Measurements from ENCODE around the gene MRPS31. TPM values are rescaled to one million over a fixed set of nuclear protein-coding genes. Genes with fewer than 3 reads are reported as not detected.

The MRPS31 gene
- total and polyA plus RNA-seq, 10 of the 15 experiments (the other 5 are each of a cell fraction or from before 2014, with no cell fraction given): 20.3 to 60.9 (median 43.1) TPM

- TF ChIP-seq ATF3 (IDR thresholded peaks at IDR 0.05; ENCODE audit: borderline replicate concordance, extremely low read depth, low read depth, low read length): no peak
- TF ChIP-seq CREB1 (IDR thresholded peaks at IDR 0.05; ENCODE audit: low read depth): no peak
- TF ChIP-seq WRNIP1 (IDR thresholded peaks at IDR 0.05; ENCODE audit: borderline replicate concordance, low read depth, low read length): no peak
- 0 out of 2 replicates have a peak, but pooled peaks have one; percentile 60 for TF ChIP-seq NFXL1 (IDR thresholded peaks at IDR 0.05; ENCODE audit: borderline replicate concordance)
- TF ChIP-seq EGR1 (IDR thresholded peaks at IDR 0.05; ENCODE audit: borderline replicate concordance in 1 of 2, low read depth in 2 of 2, low read length in 2 of 2): peak in 1 of 2 experiments; percentile 80; a peak in 2 of 3 replicates
- TF ChIP-seq ZSCAN29 (IDR thresholded peaks at IDR 0.05): peak; percentile 62; the same call in 1 of the 2 replicates
- peak; percentile 41 for TF ChIP-seq KLF5 (IDR thresholded peaks at IDR 0.05; ENCODE audit: partially characterized antibody)
- peak; percentile 28; the same call in 1 of the 2 replicates for TF ChIP-seq RUNX3 (IDR thresholded peaks at IDR 0.05; ENCODE audit: low read length)
- TF ChIP-seq ZBTB40 (IDR thresholded peaks at IDR 0.05; ENCODE audit: borderline replicate concordance): peak; percentile 8; the same call in 1 of the 2 replicates
- peak in 2 of 3 experiments; percentile 33 to 47; a peak in 3 of 6 replicates for TF ChIP-seq CTCF (IDR thresholded peaks at IDR 0.05 in 2 of 3, conservative IDR thresholded peaks at IDR 0.05 in 1 of 3; ENCODE audit: control insufficient read depth in 2 of 3, extremely low read depth in 1 of 3, insufficient read depth in 1 of 3, low read depth in 3 of 3, low read length in 3 of 3)
- TF ChIP-seq RAD21 (IDR thresholded peaks at IDR 0.05; ENCODE audit: insufficient read depth, low read depth, low read length): peak; percentile 42
- TF ChIP-seq HDGF (IDR thresholded peaks at IDR 0.05): no peak
- no peak for TF ChIP-seq HDAC2 (IDR thresholded peaks at IDR 0.05)
- no peak for TF ChIP-seq ZNF384 (IDR thresholded peaks at IDR 0.05; ENCODE audit: borderline replicate concordance, low read depth, low read length)
- TF ChIP-seq JUNB (IDR thresholded peaks at IDR 0.05): no peak
- TF ChIP-seq ZNF217 (IDR thresholded peaks at IDR 0.05): peak; percentile 67
- TF ChIP-seq BHLHE40 (IDR thresholded peaks at IDR 0.05; ENCODE audit: borderline replicate concordance in 1 of 2, low read depth in 2 of 2, low read length in 1 of 2): peak; percentile 81 to 94
- TF ChIP-seq SREBF1 (IDR thresholded peaks at IDR 0.05; ENCODE audit: low read length): no peak
- no peak for TF ChIP-seq SIX5 (IDR thresholded peaks at IDR 0.05; ENCODE audit: low read depth, low read length, severe bottlenecking)
Measured at GRCh38 chr13:40789275-40790153, 18.5 kb upstream of the MRPS31 start, which contains the start of gene SLC25A15 (continued).
